Measurements from ENCODE around the gene MTO1. TPM values are rescaled to one million over a fixed set of nuclear protein-coding genes. Genes with fewer than 3 reads are reported as not detected.

MTO1 gene
- total and polyA plus RNA-seq, 2 experiments from 2014 or later = 27.7 to 36.7 TPM

- H4K20me1 ChIP-seq (replicated peaks; ENCODE audit: insufficient read depth) = no peaks in the 10 kb centered on the region
Measured at GRCh38 chr6:73537677-73538076, 76.1 kb downstream of the MTO1 start.

More at GRCh38 chr6:73537677-73538076, 76.1 kb downstream of the MTO1 start:
- H3K4me3 ChIP-seq = no peak overlapping the region
- no peaks in the 10 kb centered on the region for H3K36me3 ChIP-seq (ENCODE audit: insufficient read depth)
- TF ChIP-seq NANOG (IDR thresholded peaks at IDR 0.05; ENCODE audit: borderline replicate concordance) (no peak), CREB1 (CRISPR knock-in tag; IDR thresholded peaks at IDR 0.05; ENCODE audit: low read depth) (no peak), ZNF462 (CRISPR knock-in tag; IDR thresholded peaks at IDR 0.05) (no peak), EZH2 (IDR thresholded peaks at IDR 0.05; ENCODE audit: low read depth, unreplicated experiment) (no peak), JUNB (IDR thresholded peaks at IDR 0.05; ENCODE audit: unreplicated experiment) (no peak), CTCF (conservative IDR thresholded peaks at IDR 0.05; ENCODE audit: low read depth in 2 of 2) (no peak), EZH2phosphoT487 (IDR thresholded peaks at IDR 0.05; ENCODE audit: unreplicated experiment) (no peak), ZNF114 (CRISPR knock-in tag; IDR thresholded peaks at IDR 0.05) (no peak), POLR2AphosphoS5 (IDR thresholded peaks at IDR 0.05; ENCODE audit: low read depth) (no peak), STAT1 (IDR thresholded peaks at IDR 0.05; ENCODE audit: unreplicated experiment) (no peak), ZNF331 (CRISPR knock-in tag; IDR thresholded peaks at IDR 0.05; ENCODE audit: low read depth) (no peak)
- TF ChIP-seq, protein P1, sequence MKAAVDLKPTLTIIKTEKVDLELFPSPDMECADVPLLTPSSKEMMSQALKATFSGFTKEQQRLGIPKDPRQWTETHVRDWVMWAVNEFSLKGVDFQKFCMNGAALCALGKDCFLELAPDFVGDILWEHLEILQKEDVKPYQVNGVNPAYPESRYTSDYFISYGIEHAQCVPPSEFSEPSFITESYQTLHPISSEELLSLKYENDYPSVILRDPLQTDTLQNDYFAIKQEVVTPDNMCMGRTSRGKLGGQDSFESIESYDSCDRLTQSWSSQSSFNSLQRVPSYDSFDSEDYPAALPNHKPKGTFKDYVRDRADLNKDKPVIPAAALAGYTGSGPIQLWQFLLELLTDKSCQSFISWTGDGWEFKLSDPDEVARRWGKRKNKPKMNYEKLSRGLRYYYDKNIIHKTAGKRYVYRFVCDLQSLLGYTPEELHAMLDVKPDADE (IDR thresholded peaks at IDR 0.05) = no peak
- TF ChIP-seq, protein P2, sequence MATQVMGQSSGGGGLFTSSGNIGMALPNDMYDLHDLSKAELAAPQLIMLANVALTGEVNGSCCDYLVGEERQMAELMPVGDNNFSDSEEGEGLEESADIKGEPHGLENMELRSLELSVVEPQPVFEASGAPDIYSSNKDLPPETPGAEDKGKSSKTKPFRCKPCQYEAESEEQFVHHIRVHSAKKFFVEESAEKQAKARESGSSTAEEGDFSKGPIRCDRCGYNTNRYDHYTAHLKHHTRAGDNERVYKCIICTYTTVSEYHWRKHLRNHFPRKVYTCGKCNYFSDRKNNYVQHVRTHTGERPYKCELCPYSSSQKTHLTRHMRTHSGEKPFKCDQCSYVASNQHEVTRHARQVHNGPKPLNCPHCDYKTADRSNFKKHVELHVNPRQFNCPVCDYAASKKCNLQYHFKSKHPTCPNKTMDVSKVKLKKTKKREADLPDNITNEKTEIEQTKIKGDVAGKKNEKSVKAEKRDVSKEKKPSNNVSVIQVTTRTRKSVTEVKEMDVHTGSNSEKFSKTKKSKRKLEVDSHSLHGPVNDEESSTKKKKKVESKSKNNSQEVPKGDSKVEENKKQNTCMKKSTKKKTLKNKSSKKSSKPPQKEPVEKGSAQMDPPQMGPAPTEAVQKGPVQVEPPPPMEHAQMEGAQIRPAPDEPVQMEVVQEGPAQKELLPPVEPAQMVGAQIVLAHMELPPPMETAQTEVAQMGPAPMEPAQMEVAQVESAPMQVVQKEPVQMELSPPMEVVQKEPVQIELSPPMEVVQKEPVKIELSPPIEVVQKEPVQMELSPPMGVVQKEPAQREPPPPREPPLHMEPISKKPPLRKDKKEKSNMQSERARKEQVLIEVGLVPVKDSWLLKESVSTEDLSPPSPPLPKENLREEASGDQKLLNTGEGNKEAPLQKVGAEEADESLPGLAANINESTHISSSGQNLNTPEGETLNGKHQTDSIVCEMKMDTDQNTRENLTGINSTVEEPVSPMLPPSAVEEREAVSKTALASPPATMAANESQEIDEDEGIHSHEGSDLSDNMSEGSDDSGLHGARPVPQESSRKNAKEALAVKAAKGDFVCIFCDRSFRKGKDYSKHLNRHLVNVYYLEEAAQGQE (IDR thresholded peaks at IDR 0.05; ENCODE audit: unreplicated experiment) = no peak
- H3K27me3 Mint-ChIP-seq (ENCODE audit: insufficient read depth, low read depth, poor library complexity) = peaks cover 2% of the 10 kb centered on the region
- DNase-seq (ENCODE audit: low spot score) (no peak), ATAC-seq (no peak)
- H2AFZ ChIP-seq = no peak overlapping the region
- H3K79me2 ChIP-seq (replicated peaks; ENCODE audit: insufficient read depth) = no peaks in the 10 kb centered on the region
- no peak overlapping the region for H3K27ac Mint-ChIP-seq
- H3K4me1 ChIP-seq (ENCODE audit: insufficient read depth) = no peaks in the 10 kb centered on the region
- no peak overlapping the region for H3K27ac ChIP-seq (ENCODE audit: low read depth)
- H3K4me1 Mint-ChIP-seq = no peaks in the 10 kb centered on the region
- H3K9me2 ChIP-seq (ENCODE audit: insufficient read depth) = peaks cover 3% of the 10 kb centered on the region; the same call in 1 of the 2 replicates
- no peak overlapping the region for H3K4me3 Mint-ChIP-seq
- no peaks in the 10 kb centered on the region for H3F3A ChIP-seq (replicated peaks; ENCODE audit: low read depth)
- no peaks in the 10 kb centered on the region for H3K9me3 Mint-ChIP-seq
- no peaks in the 10 kb centered on the region for H3K27me3 ChIP-seq (ENCODE audit: insufficient read depth)
- H3K36me3 Mint-ChIP-seq (ENCODE audit: low read depth) = no peaks in the 10 kb centered on the region
- no peak overlapping the region for H3K4me2 ChIP-seq
